Measurements from ENCODE around the gene TTC39B. TPM values are rescaled to one million over a fixed set of nuclear protein-coding genes. Genes with fewer than 3 reads are reported as not detected.
"Not testable (repeated sequence)": the region's sequence is repeated elsewhere in the genome, so short reads cannot be mapped to it uniquely, and the experiment has no call there.

The TTC39B gene
- total RNA-seq, 1 experiment from 2014 or later: 2.4 TPM

GRCh38 chr9:15268317-15268716 lies 38.7 kb downstream of the TTC39B start:
- no peak for DNase-seq (ENCODE audit: low read depth)

DNA sequence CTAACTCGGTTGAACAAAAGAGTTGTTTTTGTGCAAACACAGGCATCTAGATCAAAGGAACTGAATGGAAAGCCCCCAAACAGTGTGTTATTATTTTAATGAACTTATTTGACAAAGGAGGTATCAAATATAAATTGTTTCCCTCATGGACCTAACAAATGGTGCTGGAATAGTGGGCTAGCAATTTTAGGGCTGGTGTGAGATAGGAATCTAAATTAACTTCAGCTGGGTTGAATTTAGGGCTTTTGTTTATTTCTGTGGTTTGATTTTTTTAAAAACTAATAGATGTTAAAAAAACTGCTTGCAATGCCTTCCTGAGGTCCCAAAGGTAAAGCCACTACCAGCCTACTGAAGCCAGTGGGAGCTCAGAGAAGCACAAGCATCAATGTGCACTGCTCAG lies 42.1 kb downstream of the TTC39B start:
- DNase-seq (ENCODE audit: low read depth): no peak

GRCh38 chr9:15262581-15262980 lies 44.4 kb downstream of the TTC39B start:
- DNase-seq (ENCODE audit: low read depth): no peak

GRCh38 chr9:15256426-15256825 lies 50.6 kb downstream of the TTC39B start:
- no peak for DNase-seq (ENCODE audit: low read depth)

GRCh38 chr9:15253786-15254185 lies 53.2 kb downstream of the TTC39B start:
- DNase-seq (ENCODE audit: low read depth): no peak

GRCh38 chr9:15253197-15253596 lies 53.8 kb downstream of the TTC39B start:
- DNase-seq (ENCODE audit: low read depth): no peak

- DNase-seq (ENCODE audit: low read depth): no peak
Measured at GRCh38 chr9:15249981-15250380, 57.0 kb downstream of the TTC39B start.

GRCh38 chr9:15249042-15249818 lies 57.8 kb downstream of the TTC39B start:
- peak; percentile 40 for DNase-seq (ENCODE audit: low read depth)

DNA sequence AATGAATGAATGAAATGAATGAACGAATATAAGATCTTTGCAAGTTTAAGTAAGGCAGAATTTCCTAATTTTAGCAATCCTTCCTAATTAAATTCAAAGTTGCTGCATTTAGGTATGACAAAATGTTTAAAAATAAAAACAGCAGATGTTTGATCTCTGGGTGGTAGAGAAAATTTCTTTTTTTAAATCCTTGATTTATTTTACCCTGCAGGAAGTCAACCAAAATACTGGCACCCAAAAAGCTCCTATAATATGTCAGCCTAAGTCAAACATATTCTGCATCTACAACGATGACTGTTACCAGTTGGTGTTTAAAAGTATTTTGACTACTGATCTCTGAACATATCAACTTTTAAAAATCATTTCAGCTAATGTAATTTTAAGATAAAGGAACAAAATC lies 58.4 kb downstream of the TTC39B start:
- DNase-seq (ENCODE audit: low read depth): no peak

DNA sequence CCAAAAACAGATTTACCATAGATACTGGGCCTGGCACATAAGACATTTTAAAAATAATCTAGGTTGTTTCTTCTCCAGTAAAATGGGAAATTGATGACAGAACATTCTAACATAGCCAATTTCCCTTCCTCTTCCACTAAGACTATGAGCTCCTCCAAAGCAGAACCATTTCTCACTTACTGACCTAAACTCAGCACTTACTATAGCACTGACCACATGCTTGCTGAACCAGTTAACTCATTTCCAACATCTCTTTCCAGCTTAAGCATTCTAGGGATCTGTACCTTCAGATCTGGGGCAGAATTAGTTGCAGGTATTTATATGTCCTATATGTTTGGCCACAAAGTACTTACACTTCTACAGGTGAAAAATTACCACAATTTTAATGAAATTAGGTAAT lies 58.9 kb downstream of the TTC39B start:
- no peak for DNase-seq (ENCODE audit: low read depth)

DNA sequence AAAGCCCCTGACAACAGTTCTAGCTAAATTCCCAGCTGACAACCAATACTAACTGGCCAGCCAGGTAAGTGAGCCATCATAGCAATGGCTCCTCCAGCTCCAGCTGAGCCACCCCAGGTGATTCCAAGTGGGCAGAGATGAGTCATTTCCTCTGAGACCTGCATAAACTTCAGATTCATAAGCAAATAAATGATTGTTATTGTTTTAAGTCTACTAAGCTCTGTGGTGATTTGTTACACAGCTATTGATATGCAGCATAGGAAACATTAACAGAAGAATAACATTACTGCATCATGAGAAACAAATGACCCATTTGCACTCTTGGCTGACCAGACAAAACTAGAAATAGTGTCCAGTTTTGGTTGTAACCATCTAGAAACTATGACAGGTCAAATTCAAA lies 60.3 kb downstream of the TTC39B start:
- peak; percentile 15 for DNase-seq (ENCODE audit: low read depth)

GRCh38 chr9:15246243-15246642 lies 60.8 kb downstream of the TTC39B start:
- DNase-seq (ENCODE audit: low read depth): no peak

DNA sequence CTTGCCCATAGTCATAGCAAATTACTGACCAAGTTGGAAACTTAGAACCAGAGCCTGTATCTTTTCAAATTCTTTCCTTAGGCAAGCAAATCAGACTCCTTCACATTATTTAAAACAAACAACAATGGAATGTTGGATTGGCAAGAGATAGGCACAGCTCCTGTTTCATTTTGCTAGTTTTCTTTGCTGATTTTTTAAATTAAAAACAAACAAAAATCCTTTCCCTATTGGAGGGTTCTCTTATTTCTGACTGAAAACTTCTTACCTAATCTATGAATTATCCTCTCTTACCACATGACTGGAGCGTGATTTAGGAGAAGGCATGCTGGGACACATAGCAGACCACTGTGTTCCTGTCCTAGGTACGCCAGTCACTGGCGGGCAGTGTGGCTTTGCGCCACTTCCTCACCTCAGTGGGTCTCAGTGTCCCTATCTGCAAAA lies 63.0 kb downstream of the TTC39B start:
- DNase-seq (ENCODE audit: low read depth): no peak

DNA sequence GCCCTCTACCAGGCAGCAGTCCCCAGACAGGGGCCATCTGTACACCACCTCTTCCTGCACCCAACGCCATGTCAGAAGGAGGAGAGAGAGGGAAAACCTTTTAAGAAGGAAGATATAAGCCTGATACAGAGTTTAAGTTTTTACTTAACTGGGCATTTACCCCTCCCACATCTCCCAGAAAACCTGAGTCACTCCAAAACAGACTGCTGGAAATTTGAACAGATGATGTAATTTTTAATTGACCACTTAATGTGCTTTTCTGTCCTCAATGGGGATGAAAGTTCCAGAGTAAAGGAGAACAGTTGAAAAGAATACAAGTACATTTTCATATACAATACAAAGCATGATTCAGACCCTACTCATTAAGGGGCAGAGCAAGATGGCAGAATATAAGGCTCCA lies 63.9 kb downstream of the TTC39B start:
- DNase-seq (ENCODE audit: low read depth): no peak

GRCh38 chr9:15240927-15241326 lies 66.1 kb downstream of the TTC39B start:
- DNase-seq (ENCODE audit: low read depth): no peak

DNA sequence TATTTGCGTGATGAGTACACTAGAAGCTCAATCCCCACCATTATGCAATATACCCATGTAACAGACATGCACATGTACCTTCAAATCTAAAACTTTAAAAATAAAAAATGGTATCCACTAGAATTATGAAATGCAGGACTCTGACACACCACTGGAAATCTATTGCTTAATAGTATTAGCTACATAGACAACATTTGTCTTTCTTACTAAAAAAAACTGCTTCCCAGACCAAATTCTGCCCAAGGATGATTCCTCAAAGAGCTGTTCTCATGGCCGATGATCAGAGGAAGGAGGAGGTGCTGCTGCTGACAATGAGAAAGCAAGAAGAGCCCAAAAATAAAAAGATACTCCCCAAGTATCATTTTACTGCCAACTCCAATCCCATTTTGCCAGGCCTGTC lies 67.2 kb downstream of the TTC39B start:
- no peak for DNase-seq (ENCODE audit: low read depth)

GRCh38 chr9:15238646-15239045 lies 68.4 kb downstream of the TTC39B start:
- no peak for DNase-seq (ENCODE audit: low read depth)

DNA sequence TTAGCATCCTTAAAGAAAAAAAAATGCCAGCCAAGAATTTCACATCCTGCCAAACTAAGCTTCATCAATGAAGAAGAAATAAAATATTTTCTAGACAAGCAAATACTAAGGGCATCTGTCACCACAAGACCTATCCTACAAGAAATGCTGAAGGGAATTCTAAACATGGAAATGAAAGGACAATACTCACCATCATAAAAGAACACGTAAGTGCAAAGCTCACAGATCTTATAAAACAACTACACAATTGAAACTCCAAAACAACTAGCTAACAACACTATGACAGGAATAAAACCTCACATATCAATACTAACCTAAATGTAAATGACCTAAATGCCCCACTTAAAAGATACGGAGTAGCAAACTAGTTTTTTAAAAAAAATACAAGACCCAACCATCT lies 71.4 kb downstream of the TTC39B start:
- DNase-seq (ENCODE audit: low read depth): no peak

DNA sequence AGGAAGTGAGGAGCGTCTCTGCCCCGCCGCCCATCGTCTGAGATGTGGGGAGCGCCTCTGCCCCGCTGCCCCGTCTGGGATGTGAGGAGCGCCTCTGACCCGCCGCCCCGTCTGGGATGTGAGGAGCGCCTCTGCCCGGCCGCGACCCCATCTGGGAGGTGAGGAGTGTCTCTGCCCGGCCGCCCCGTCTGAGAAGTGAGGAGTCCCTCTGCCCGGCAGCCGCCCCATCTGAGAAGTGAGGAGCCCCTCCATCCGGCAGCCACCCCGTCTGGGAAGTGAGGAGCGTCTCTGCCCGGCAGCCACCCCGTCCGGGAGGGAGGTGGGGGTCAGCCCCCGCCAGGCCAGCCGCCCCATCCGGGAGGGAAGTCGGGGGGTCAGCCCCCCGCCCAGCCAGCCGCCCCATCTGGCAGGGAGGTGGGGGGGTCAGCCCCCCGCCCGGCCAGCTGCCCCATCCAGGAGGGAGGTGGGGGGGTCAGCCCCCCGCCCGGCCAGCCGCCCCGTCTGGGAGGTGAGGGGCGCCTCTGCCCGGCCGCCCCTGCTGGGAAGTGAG lies 73.0 kb downstream of the TTC39B start:
- not testable (repeated sequence) for DNase-seq (ENCODE audit: low read depth)

DNA sequence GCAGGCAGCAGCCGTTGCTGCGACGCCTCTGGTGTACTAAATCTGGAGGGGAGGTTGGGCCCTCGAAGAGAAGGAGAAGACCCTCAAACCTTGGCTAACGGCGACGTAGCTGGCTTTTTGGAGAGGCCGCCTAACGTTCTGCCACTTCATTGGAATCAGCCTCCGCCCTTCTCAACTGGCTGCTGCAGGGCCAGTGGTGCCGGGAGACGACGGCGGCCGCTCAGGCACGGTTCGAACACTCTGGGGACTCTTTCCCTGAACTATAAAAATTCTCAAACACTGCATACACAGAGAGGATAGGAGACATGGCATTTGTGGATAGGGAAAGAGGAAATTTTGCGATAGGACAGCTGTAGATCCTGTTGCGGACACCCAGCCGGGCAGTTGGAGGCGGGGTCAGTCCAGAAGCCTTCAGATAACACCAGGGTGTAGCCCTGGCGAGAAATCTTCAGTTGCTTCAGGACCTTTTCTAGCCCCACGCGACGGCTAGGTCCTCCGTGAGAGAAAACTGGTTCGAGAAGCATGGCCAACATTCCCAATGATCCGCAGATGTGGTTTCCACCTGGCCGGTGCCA lies 74.2 kb downstream of the TTC39B start:
- DNase-seq (ENCODE audit: low read depth): peak; percentile 30

DNA sequence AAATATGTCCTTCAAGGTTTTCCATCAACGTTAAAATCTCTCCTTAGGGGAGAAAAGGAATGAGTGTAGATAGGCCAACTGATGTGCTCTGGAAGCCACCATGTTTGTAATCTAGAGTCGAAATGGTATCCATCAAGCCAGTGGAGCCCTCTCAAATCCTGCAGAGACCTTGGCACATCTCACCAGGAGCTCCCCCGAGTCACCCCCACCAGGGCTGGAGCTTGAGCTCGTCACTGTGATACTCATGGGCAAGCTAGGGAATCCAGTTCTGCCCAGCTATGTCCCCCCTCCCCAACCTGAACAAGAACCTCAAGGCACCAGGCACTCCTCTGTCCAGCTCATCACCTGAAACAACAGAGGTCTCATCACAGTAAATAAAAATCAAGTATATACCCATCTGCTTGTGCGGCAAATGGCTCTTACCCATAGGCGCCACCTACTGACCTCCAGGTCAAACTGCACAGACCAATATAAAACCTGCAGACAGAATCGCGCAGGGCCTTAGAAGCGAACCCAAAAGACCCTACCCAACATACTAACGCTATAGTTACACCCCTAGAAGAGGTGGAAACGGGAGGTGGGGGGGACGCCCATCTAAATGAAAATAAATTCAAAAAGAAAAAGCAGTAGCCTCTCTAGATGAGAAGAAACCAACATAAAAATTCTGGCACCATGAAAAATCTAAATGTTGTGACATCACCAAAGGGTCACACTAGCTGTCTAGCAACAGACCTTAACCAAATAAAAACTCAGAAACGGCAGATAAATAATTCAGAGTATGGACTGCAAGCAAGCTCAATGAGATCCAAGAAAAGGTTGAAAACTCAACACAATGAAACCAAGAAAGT lies 75.0 kb downstream of the TTC39B start:
- DNase-seq (ENCODE audit: low read depth): no peak

DNA sequence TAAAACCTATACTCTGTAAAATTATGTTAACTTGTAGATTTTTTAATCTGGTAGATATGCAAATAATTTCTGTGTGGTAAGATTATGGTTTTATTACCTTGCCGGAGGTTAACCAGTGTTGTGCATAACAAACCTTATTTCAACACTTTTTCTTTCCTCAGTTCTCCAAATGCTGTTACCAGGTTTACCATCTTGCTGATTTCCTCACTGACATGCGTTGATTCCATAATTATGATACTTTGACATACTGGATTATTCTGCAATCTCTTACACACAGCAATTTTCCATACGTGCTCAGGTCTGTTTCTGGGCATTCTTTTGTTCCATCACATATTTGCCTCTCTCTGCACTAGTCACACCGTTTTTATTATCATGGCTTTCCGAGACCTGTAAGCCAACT lies 77.6 kb downstream of the TTC39B start:
- DNase-seq (ENCODE audit: low read depth): no peak

Measured in Daoy (cell line).